ENCODE measurements around the gene ANG.
"Not testable (repeated sequence)": the region's sequence is repeated elsewhere in the genome, so short reads cannot be mapped to it uniquely, and the experiment has no call there.

Gene ANG

DNA sequence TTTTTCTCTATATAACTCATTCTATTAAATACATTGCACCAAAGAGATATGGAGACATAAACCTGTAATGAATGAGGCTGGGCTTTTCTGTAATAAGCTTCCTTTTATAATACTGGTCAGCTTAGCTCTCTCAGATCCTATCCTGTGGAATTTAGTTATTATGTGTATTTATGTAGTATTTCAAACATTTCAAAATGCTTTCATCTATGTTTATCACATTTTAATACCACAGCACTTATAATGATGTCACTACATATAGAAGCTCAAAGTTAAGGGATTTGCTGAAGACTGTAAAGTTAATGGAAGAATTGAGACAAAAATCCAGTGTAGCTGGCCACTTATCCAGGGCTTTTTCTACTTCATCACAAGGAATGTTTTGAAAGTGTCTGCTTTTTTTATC is 11.4 kb downstream of the ANG start:
- FAIRE-seq (no peak), DNase-seq (ENCODE audit: insufficient read length, low spot score) (no peak)
- no peak for TF ChIP-seq POLR2A (IDR thresholded peaks at IDR 0.05; ENCODE audit: low read depth, low read length)

DNA sequence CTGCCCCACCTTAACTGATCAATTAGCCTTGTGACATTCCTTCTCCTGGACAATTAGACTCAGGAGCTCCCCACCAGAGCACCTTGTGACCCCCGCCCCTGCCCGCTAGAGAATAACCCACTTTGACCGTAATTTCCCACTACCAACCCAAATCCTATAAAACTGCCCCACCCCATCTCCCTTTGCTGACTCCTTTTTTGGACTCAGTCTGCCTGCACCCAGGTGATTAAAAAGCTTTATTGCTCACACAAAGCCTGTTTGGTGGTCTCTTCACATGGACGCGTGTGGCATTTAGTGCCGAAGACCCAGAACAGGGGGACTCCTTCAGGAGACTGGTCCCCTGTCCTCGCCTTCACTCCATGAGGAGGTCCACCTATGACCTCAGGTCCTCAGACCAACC is 12.4 kb downstream of the ANG start:
- FAIRE-seq; DNase-seq (ENCODE audit: insufficient read length, low spot score): not testable (repeated sequence)

DNA sequence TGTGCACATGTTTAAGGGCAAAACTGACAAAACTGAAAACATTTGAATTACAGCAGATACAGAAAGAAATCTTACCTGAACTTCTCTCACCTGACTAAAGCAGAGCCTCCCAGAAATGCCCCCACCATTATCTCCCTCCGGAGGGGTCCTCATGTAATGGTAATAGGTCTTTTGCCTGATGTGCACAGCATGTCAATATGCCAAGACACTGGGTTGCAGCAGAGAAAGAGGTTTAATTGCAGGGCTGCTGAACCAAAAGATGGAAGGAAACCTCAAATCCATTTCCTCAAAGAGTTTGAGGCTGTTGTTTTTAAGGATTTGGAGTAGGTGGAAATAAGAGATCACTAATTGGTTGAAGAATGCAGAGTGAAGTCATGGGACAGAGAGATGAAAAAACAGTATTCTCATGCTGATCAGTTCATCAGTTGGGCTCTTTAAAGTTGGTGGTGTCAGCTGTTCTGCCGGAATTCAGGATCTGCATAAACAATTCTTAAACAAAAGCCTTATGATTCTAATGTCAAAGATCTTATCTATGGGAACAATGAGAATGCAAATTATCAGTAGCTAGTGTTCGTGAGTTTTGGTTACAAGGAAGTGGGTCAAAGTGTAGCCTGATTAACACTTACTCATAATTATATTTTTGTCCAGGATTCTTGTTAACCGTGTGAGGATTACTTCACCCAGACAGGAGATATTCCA is 18.2 kb downstream of the ANG start:
- DNase-seq (ENCODE audit: insufficient read length, low spot score) (no peak), FAIRE-seq (no peak)
- TF ChIP-seq POLR2A (IDR thresholded peaks at IDR 0.05; ENCODE audit: low read depth, low read length), result no peak

DNA sequence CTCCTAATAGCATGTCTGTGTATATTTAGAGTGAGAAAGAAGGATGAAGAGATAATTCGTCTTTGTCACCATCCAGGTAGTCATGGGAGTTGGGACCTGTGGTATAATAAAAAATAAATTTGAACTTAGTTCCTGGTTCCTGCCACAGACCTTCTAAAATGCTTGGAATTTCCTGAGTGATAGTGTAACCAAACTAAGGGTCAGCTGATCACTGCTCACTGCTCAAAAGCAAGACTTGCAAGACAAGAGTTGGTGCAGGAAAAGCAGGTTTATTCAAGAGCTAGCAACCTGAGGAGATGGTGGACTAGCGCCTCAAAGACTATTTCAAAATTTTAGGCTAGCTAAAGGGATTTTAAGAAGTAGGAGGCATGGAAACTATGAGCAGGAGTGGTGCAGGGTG is 19.1 kb downstream of the ANG start:
- FAIRE-seq (no peak), DNase-seq (ENCODE audit: insufficient read length, low spot score) (no peak)
- no peak for TF ChIP-seq POLR2A (IDR thresholded peaks at IDR 0.05; ENCODE audit: low read depth, low read length)

DNA sequence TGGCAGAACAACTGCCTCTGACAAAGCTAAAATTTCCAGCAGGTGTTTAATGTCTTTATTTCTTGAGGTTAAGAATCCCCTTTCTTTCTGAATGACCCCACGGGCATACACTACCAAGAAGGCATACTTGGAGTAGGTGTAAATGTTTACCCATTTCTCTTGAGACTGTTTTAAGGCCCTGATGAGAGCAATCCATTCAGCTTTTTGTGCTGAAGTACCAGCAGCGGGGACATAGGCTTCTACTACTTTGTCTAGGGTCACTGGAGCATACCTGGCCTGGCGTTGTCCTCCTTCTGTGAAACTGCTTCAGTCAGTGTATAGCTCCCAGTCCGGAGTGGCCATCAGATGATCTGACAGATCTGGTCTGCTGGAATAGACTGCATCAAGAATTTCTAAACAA is 22.7 kb downstream of the ANG start:
- no peak for TF ChIP-seq POLR2A (IDR thresholded peaks at IDR 0.05; ENCODE audit: low read depth, low read length)
- FAIRE-seq (no peak), DNase-seq (ENCODE audit: insufficient read length, low spot score) (no peak)

DNA sequence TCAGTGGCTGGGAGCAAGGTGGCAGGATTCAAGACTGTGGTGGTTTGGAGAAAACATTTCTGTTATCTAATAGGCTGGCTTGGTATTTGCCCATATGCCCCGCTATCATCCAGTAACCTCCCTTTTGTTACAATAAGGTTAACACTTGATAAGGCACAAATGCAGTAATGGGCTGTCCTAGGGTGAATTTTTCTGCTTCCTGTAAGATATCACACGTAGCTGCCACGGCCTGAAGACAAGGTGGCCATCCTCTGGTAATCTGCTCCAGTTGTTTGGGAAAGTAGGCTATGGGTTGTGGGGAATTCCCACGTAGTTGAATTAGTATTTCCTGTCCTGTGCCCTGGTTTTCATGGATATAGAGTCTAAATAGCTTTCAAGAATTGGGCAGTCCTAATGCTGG is 23.1 kb downstream of the ANG start:
- no peak for DNase-seq (ENCODE audit: insufficient read length, low spot score)
- TF ChIP-seq POLR2A (IDR thresholded peaks at IDR 0.05; ENCODE audit: low read depth, low read length), result no peak
- no peak for FAIRE-seq

DNA sequence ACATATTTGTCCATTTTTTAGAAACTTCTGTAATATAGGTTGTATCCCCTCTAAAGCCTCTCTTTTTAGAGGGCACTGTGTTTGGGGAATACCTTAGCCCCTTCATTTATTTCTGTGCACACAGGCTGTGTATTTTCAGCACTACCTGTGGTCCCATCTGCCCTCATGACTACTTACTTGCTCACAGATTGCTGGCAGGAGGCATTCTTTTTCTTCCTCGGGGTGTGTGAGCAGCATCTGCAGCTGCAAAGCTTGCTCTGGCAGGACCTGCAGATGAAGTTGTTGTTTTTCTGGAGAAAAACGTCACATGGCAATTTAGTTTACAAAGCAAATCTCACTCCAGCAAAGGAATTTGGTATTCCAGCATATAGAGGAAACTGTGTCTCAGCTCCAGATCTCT is 24.3 kb downstream of the ANG start:
- FAIRE-seq, result no peak
- no peak for DNase-seq (ENCODE audit: insufficient read length, low spot score)

DNA sequence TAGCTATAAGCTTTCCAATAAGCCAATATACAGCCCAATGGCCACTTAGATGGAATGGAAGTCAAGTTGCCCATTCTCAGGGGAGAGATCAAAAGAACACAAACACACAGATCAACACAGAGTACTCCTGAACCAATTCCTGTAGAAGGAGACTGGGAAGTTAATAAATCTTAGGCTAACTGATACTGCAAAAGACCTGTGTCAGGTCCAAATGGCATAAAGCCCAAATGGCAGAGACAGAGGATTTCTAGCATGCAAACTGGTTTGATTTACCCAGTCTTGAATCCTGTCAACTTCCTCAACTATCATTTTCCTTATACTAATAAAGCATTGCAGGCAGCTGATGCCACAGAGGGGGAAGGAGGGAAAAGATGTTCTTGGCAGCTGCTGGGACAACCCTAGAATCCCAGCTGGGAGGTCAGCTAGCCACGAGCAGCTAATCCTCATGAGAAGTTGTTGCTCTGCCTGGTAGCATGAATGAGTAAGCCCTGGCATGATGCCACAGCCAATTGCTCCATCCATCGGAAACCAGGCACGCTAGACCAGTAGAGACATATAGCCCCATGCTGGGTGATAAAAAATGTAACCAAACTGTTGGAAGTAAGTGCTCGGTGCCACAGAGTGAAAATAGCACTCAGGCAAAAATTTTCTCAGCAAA is 26.2 kb downstream of the ANG start:
- no peak for TF ChIP-seq POLR2A (IDR thresholded peaks at IDR 0.05; ENCODE audit: low read depth, low read length)
- peak; percentile 63 for DNase-seq (ENCODE audit: insufficient read length, low spot score)
- peak; percentile 64 for FAIRE-seq

More for the DNA sequence above, 24.3 kb downstream of the ANG start:
- no peak for TF ChIP-seq POLR2A (IDR thresholded peaks at IDR 0.05; ENCODE audit: low read depth, low read length)

DNA sequence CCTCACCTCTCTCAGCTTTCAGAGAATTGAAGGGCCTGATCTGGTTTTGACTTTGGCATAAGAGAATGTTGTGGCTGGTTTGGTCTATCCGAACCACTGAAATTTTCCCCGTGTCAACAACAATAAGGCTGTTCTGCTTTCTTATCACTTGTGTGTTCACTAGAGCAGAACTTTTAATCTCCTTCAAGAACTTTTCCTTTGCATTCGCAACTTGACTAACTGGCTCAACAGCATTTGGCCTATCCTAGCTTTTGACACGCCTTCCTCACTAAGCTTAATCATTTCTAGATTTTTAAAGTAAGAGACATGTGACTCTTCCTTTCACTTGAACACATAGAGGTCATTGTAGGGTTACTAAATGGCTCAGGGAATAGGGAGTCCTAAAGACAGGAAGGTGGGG is 31.2 kb downstream of the ANG start:
- FAIRE-seq (no peak), DNase-seq (ENCODE audit: insufficient read length, low spot score) (no peak)
- no peak for TF ChIP-seq POLR2A (IDR thresholded peaks at IDR 0.05; ENCODE audit: low read depth, low read length)

DNA sequence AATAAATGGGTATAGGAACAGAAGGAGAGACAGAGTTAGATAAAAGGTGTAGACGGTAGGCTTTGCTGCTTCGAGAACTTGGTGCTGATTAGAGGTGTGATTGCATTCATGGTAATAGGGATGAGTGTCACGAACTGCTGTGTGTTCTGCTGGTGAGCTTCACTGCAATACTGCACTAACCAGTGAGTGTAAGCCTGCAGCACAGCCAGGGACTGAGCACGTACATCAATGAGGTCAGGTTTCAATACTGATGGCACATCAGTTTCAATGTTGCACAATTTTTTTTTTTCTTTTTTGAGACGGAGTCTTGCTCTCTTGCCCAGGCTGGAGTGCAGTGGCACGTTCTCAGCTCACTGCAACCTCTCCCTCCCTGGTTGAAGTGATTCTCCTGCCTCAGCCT is 32.2 kb downstream of the ANG start:
- no peak for TF ChIP-seq POLR2A (IDR thresholded peaks at IDR 0.05; ENCODE audit: low read depth, low read length)
- no peak for FAIRE-seq
- no peak for DNase-seq (ENCODE audit: insufficient read length, low spot score)

DNA sequence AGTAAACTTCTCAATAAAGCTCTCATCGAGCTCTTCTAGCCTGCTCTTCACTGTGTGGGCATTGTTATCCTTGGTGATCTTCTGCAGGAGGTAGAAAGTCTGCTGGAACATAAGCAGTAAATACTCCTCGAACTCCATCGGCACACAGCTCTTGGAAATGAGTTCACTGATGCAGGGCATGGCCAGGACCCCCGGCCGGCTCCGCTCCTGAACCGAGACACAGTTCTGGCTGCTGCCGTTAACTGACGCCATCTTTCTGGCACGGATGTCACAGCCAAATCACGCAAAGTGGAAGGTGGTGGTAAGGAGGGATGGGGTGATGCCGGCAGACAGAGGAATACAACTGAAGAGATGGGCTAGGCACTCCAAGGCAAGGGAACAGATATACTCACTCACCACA is 33.5 kb downstream of the ANG start:
- FAIRE-seq, result no peak
- DNase-seq (ENCODE audit: insufficient read length, low spot score), result no peak
- no peak for TF ChIP-seq POLR2A (IDR thresholded peaks at IDR 0.05; ENCODE audit: low read depth, low read length)

DNA sequence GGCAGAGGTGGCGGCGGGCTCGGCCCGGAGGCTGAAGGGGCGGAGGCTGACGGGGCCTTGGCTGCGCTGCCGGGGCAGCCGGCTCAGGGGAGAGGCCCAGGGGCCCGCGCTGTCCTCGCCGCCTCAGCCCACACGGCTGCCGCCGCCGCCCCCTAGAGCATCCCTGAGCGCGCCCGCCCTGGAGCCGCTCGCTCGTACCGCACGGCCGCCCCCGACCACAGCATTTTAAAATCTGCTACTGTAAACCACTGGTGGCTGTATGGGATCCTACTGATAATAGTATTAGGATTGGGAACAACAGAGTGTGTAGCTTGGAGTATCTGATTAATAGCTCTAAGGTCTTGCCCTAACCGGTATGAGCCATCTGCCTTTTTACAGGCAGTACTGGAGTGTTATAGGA is 34.9 kb downstream of the ANG start:
- no peak for FAIRE-seq
- no peak for DNase-seq (ENCODE audit: insufficient read length, low spot score)
- TF ChIP-seq POLR2A (IDR thresholded peaks at IDR 0.05; ENCODE audit: low read depth, low read length), result no peak

DNA sequence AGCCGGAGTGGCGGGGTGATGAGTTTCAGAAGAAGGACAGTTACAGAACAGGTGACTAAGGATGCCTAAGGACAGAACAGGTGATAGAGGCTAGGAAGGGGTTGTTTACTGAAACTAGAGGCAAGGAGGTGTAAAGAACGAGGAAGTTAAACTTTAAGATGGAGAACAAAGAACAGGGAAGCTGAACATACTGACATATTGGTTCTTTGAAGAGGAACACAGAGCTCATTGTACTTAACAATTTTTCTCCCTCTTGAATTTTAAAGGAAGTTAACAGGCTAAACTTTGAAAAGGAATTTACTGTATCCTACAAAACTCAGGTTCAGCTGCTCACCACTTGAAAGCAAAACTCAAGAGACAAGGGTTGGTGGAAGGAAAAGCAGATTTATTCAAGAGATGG is 37.6 kb downstream of the ANG start:
- DNase-seq (ENCODE audit: insufficient read length, low spot score); FAIRE-seq: not testable (repeated sequence)

DNA sequence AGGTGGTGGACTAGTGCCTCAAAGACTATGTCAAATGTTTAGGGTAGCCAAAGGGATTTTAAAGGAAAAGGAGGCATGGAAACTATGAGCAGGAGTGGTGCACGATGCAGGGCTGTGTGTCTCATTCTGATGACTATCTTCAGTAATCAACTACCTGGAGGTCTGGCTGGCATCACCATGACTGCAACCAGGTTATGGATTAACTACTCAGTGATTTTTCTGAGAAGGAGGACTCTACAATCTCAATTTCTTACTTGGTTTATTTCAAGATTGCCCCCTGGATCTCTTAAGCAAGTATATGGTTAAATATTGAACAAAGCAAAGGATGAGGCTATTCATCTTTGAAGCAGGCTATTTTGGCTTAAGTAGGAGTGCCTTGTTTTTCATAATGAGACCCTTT is 38.0 kb downstream of the ANG start:
- FAIRE-seq (no peak), DNase-seq (ENCODE audit: insufficient read length, low spot score) (no peak)
- TF ChIP-seq POLR2A (IDR thresholded peaks at IDR 0.05; ENCODE audit: low read depth, low read length), result no peak

DNA sequence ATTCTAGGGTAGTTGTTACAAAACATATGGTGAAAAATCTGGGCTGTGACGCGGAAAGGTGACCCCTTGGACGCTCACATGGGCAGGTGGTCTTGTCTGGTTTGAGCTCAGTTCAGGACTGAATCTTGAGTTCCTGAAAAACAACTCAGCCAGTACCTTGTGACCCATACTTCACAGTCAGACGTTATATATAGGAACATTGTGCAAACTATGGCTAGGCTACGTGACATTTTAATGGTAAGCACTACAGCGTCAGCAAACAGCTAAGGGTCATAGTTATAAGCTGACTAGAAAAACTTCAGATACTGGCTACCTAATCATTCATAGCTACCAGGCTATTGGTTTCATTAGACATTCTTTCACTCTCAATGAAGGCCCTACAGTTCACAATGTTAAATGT is 42.3 kb downstream of the ANG start:
- FAIRE-seq (no peak), DNase-seq (ENCODE audit: insufficient read length, low spot score) (no peak)

More for the DNA sequence above, 42.3 kb downstream of the ANG start:
- TF ChIP-seq POLR2A (IDR thresholded peaks at IDR 0.05; ENCODE audit: low read depth, low read length), result no peak

Data from H54 (cell line).